Panc1 (cell line): Measurements from ENCODE around the gene PRAMEF5.
"Not testable (repeated sequence)": the region's sequence is repeated elsewhere in the genome, so short reads cannot be mapped to it uniquely, and the experiment has no call there.

Source experiments
- CTCF ChIP-seq: fragments of 450-650 bp; IDR thresholded peaks from 2 replicates; pipeline ENCODE4 v1.5.1; 2017; ENCODE audit warnings: mild to moderate bottlenecking
- POLR2AphosphoS5 ChIP-seq: IDR thresholded peaks from 2 replicates; pipeline ENCODE4 v1.6.1; 2012; ENCODE audit warnings: mild to moderate bottlenecking, low read depth, low read length, moderate library complexity
- REST ChIP-seq, 2 experiments: IDR thresholded peaks; 2 replicates each; pipeline ENCODE4 v1.6.1; 2011 to 2012; ENCODE audit warnings: low read depth in 2 of 2, control low read depth in 1 of 2, low read length in 1 of 2, mild to moderate bottlenecking in 1 of 2, moderate library complexity in 1 of 2; ENCODE audit not compliant: insufficient read depth in 1 of 2
- TCF7L2 ChIP-seq: IDR thresholded peaks from 2 replicates; pipeline ENCODE4 v1.6.1; 2011; ENCODE audit warnings: mild to moderate bottlenecking, low read depth, low read length, inconsistent platforms

GRCh38 chr1:13237572-13237971 is 16.4 kb upstream of the PRAMEF5 start:
- not testable (repeated sequence) for TF ChIP-seq POLR2AphosphoS5; CTCF; TCF7L2; REST (IDR thresholded peaks at IDR 0.05; ENCODE audit: insufficient read depth in 1 of 2, low read depth in 2 of 2, low read length in 1 of 2)
